CD4-positive, alpha-beta T cell treated with Interleukin-4 for 4 hours (primary cell): ENCODE data around the gene ALG2.

Source experiments
- DNase-seq: peaks from one replicate; pipeline ENCODE4 v3.0.0-alpha.2; 2020

ALG2 gene

DNA sequence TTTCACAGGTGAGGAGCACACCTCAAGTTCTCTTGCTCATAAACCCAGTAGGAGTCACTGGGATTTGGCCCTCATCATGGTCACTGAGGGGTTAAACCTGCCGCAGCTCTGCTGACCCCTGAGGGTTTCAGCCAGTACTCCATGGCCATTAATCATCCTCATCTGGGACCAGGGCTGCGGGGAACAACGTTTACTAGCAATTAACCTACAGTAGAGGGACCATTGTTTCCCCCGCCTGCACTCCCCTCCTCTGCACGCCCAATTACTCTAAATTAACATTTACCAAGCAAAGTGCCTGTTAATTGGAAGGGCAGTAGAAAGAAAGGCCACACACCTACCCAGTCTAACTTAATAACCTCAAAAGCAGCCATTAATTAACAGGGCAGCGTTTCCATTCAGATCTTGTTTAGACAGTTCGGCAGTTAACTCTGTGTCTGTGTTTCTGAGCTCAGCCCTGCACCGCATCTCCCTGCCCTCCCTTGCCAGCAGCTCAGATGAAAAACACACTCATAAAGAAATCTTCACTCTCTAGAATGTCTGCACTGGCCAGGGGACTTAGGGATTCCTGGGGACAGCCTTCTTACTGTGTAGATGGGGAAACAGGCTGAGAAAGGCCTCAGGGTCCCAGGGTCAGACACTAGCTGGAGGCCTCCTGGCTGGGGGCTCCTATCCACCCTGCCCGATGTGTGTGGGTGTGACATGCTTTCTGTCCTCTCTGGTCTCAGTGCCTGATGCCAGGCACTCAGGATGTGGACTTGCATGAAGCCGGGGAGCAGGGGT, 51.6 kb downstream of the ALG2 start:
- no peak for DNase-seq

DNA sequence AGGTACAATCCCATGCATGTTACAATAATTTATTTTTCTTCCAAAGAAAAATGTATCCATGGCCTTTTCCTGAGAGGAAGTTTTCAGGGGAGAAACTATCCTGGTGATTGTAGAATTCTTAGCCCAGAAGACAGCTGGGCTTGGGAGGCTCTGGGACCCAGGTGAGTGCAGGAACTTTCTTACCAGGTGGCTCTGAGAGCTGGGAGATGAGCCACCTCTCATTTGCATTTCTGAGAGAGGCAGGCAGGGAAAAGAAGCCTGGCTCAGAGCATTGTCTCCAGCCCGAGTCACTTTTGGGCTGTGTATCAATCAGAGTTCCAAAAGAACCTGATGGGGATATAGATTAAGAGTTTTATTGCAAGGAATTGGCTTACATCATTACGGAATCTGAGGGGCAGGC, 52.7 kb downstream of the ALG2 start:
- DNase-seq, result no peak

DNA sequence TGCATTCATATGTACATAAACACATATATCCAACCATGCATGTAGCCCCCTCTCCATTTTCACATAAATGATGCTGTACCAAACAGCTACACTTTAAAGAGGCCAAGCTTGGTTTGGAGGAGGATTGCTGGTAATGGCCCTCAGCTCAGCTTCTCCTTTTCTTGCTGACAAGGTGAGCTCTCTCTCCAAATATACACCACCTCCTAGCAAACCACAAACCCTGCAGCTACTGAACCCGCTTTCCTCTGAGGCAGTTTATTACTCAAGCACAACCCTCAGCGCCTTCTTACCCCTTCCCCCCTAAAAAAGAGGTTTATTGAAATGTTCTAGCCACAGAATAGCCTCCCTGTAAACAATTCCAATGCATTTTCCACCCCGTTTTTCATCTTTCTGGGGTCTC, 54.0 kb downstream of the ALG2 start:
- DNase-seq, result no peak

DNA sequence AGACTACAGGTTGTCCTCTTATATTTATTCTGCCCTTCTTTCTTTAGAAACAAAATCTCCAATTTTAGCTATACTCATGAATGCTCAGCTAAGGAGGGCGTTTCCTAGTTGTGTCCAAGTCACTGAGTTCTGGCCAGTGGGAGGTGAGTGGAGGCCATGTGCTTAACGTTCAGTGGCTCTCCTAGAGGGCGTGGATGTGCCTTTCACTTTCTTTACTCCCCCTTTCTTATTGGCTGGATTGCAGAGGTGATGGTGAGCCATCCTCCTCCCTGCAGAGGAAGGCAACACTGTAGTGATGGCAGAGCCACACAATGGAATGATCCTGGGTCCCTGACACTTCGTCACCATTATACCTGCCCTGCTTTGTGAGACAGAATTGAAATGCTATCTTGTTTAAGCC, 54.6 kb downstream of the ALG2 start:
- no peak for DNase-seq
